NCI-H446 treated with DMSO at 0.1 percent for 48 hours (cell line): ENCODE results near the gene CD84.
"Not testable (repeated sequence)": the region's sequence is repeated elsewhere in the genome, so short reads cannot be mapped to it uniquely, and the experiment has no call there.

Source experiments
- DNase-seq: peaks from one replicate; lab custom pipeline; 2025; lab: John Stamatoyannopoulos, UW

Gene CD84

DNA sequence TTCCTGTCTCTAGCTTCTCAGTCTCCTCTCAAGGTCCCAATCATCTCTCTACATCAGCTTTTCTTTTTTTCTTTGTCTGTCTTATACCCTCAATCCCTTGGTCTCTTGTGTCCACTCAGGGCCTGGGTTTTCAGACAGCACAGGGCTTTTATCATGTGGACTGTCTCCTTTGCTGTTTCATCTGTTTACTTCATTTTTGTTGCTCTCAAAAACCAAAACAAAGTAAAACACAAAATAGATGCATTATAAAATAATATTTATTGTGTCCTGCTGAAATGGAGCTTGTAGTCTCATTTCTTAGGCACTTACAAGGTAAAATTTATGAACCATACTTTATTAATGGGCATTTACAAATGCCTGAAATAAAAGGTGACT, 38.5 kb downstream of the CD84 start:
- no peak for DNase-seq

DNA sequence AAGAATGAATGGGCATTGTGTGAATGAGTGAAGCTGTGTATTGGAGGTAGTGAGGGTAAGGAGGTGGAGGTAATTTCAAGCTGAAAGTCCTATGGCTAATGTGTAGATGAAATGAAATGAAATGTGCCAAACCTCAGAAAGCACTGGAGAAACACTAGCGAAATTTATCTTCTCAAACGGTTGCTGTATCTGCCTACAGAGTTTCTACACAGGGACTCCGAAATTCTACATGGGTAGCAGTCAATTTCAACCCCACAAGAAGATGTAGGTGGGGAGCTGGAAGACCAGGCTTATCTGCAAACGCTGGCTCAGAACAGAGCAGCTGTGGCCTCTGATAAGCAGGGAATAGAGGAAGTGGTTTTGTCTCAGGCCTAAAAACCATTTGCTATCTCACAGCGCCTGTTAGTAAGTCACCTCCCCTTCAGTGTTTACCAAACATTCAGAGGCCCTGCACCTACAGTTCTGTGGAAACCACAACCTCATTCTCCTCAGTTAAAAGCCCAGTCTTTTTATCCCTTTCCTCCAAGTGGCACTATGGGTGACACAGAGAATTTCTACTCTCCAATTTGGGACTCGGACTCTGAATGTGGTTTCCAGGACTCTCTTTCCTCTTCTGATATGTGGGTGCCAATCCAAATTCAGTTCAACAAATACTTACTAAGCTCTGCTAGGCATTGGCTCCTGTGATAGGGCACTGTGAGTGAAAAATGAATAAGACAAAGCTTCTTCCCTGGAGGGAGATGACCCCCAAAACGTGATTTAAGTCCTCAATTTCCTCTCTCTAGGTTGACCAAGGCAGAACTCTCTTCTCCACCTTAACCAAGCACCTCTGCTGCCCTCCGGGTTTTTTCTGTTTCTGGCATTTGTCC, 39.1 kb downstream of the CD84 start:
- no peak for DNase-seq

DNA sequence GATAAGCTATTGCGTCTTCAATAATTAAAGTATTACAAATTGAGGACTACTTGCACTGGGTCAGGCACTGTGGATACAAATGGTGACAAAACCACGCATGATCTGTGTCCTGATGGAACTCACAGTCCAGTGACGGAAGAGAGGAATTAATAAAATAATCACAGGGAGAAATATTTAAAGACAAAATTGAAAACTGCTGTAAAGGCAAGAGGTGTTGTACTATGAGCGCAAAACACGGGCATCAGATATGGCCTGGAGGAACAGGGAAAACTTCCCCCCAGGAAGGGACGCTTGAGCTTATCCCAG, 39.7 kb downstream of the CD84 start:
- no peak for DNase-seq

DNA sequence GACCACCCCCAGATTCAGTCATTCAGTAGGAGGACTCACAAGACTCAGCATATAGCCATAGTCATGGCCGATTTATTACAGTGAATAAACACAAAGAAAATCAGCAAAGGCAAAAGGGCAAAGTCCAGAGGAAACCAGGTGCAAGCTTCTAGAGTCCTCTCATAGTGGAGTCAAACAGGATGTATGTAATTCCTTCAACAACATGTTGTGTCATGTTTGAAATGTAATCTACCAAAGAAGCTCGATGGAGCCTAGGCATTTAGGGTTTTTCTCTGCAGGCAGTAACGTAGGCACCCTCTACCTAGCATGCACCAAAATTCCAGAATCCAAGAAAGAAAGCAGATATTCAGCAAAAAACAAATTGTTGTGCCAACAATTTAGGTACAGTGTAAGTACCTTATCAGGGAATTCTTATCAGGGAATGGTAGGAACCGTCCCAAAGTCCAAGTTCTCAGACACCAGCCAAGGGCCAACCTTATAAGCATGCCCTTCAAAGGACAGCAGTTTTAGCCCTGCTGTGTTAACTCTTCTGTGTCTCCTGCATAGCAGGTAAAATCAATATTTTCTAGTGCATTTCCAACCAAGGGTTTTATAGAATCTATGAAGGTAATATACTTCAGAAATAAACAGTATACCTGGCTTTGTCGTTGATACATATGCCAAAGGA, 40.2 kb downstream of the CD84 start:
- no peak for DNase-seq

DNA sequence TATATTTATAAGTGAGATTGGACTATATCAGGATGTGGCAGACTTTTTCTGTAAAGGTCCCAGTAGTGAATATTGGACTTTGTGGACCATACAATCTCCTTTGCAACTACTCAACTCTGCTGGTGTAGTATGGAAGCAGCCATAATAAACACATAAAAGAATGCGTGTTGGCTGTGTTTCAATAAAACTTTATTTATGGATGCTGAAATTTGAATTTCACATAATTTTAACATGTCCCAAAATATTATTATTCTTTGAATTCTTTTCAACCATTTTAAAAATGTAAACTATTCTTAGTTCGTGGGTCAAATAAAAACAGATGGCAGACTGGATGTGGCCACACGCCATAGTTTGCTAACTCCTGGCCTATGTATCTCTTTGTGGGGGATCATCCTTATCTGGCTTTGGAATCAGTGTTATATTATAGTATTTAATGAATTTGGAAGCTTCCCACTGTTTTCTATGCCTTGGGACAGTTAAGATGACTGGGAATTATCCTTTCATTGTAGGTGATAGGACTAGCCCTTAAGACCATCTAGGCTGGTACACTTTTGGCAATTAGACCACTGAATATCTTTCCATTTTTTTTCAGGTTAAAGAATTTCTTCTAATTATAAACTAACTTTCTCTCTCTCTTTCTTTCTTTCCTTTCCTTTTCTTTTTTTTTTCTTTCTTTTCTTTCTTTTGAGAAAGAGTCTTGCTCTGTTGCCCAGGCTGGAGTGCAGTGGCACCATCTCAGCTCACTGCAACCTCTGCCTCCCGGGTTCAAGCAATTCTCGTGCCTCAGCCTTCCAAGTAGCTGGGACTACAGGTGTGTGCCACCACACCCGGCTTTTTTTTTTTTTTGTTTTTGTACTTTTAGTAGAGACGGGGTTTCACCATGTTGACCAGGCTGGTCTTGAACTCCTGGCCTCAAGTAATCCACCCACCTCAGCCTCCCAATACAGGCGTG, 41.3 kb downstream of the CD84 start:
- no peak for DNase-seq

DNA sequence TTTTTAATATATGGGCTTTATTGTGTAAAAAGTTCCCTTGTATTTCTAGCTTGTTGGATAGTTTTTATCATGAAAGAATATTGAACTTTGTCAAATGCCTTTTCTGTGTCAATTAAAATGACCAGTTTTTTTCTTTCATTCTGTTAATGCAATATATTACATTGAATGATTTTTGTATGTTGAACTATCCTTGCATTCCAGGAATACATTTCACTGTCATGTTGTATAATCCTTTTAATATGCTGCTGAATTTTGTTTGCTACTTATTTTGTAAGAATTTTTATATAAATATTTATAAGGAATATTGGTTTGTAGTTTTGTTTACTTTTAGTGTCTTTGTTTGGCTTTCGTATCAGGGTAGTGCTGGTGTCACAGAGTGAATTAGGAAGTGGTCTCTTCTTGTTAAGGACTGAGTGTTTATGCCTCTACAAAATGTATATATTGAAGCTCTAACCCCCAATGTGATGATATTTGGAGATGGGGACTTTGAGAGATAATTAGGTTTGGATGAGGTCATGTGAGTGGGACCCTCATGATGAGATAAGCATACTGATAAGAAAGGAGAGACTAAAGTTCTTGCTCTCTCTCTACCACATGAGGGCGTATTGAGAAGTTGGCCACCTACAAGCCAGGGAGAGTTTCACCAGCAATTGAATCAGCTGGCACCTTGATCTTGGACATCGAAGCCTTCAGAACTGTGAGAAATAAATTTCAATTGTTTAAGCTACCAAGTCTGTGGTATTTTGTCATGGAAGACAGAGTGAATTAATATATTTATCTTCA, 44.3 kb downstream of the CD84 start:
- no peak for DNase-seq

DNA sequence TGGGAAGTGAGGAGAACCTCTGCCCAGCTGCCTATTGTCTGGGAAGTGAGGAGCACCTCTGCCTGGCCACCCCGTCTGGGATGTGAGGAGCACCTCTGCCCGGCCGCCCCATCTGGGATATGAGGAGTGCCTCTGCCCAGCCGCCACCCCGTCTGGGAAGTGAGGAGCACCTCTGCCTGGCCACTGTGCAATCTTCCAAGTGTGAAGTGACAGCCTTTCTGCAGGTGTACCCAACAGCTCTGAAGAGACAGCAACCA, 46.8 kb downstream of the CD84 start:
- DNase-seq = not testable (repeated sequence)

DNA sequence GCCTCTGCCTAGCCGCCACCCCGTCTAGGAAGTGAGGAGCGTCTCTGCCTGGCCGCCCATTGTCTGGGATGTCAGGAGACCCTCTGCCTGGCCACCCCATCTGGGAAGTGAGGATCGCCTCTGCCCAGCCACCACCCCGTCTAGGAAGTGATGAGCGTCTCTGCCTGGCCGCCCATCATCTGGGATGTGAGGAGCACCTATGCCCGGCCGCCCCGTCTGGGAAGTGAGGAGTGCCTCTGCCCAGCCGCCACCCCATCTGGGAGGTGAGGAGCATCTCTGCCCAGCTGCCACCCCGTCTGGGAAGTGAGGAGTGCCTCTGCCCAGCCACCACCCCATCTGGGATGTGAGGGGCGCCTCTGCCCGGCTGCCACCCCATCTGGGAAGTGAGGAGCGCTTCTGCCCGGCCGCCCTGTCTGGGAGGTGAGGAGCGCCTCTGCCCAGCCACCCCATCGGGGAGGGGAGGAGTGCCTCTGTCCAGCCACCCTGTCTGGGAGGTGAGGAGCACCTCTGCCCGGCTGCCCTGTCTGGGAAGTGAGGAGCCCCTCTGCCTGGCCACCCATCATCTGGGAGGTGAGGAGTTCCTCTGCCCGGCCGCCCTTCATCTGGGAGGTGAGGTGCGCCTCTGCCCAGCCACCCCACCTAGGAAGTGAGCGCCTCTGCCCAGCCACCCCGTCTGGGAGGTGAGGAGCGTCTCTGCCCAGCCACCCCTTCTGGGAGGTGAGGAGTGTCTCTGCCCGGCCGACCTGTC, 47.3 kb downstream of the CD84 start:
- DNase-seq = not testable (repeated sequence)

DNA sequence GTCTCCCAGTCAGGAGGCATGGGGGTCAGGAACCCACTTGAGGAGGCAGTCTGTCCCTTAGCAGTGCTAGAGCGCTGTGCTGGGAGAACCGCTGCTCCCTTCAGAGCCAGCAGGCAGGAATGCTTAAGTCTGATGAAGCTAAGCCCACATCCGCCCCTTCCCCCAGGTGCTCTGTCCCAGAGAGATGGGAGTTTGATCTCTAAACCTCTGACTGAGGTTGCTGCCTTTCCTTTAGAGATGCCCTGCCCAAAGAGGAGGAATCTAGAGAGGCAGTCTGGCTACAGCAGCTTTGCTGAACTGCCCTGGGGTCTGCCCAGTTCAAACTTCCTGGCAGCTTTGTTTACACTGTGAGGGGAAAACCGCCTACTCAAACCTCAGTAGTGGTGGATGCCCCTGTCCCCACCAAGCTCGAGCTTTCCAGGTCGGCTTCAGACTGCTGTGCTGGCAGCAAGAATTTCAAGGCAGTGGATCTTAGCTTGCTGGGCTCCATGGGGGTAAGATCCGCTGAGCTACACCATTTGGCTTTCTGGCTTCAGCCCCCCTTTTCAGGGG, 49.8 kb downstream of the CD84 start:
- not testable (repeated sequence) for DNase-seq

DNA sequence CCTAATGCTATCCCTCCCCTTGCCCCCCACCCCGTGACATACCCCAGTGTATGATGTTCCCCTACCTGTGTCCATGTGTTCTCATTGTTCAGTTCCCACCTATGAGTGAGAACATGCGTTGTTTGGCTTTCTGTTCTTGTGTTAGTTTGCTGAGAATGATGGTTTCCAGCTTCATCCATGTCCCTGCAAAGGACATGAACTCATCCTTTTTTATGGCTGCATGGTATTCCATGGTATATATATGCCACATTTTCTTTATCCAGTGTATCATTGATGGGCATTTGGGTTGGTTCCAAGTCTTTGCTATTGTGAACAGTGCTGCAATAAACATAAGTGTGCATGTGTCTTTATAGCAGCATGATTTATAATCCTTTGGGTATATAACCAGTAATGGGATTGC, 55.5 kb downstream of the CD84 start:
- DNase-seq = not testable (repeated sequence)

DNA sequence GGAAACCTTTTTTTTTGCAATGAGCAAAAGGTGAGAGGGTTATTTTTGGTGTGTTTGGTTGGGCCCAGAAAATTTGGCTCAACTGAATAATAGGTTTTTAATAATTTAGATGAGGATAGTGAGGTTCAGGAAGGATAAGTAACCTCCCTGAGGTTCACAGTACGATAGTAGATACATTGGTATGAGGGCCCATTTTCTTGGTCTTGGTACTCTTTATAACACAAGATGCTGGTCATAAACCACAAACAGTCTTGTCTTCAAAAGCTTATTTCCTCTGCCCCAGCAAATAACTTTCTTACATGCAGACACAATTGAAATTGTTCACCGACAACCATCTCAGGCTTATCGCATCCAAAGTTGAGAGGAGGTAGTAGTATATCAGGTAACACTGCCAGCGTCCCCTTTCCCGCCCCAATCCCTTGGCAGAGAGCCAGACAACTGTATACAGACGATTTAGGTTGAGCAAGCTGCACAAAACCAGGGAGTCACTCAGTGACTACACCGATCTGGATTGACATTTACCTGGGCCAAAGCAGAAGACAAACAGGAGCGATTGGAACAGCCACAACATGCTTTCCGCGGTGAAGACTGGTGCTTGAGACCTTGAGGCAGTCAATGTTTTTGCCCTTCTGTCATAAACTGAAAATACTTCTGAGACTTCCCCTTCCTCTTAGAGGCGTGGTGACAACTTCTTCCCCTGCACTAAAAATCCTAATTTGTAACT, 56.5 kb downstream of the CD84 start, which contains the start of gene SLAMF6:
TSS of gene SLAMF6 (minus strand) at position 634 of the 724 bp plus-strand sequence. CDS start at position 571, 63 bp downstream.
- no peak for DNase-seq

DNA sequence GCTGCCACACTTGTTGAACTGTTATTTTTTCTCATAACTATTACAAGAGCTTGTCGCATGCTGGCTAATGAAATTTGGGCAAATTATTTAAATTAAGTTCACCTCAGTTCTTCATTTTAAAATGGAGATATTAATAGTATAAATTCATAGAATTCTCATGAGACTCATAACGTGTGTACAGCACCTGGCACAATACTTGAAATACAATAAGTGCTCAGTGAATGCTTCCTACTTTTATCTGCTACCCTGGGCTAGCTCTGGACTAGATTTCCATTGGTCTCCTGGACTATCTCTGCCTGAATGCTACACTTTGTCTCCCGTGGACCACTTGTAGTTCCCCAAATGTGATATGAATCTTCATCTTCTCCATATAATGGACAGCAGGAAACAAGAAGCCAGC, 57.2 kb downstream of the CD84 start:
- no peak for DNase-seq

DNA sequence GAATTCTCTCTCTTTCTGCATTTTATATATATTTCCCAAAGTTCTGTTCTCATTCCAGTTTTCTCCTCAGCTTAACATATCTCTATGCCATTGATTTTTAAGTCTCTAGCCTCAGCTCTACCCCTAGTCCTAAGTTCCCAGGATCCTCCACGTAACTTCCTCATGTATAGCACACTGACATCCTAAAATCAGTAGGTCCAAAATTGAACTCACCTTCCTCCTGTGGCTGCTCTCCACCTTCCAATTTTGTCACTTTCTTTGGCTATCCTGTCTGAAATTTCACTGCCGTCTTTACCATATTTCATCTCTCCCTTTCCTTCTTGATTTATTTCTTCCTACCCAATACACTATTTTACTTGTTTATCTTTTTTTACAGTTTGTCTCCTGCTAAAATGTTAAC, 57.7 kb downstream of the CD84 start:
- DNase-seq = no peak

DNA sequence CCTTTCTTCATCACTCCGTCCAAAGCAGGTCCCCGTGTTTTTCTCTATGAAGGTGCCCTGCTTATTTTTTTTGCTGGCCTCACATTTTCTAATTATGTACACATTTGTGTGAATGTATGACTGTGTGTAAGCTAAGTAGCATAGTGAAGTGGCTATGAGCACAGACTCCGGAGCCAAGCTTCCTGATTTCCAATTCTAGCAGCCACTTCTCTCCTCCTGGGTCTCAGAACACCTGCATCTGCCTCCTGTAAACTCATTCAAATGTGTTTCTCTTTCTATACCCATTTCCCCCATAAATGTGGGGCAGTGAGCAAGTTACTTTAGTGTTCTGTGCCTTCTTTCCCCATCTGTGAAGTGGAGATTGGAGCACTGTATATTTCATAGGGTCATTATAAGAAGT, 58.3 kb downstream of the CD84 start:
- no peak for DNase-seq

DNA sequence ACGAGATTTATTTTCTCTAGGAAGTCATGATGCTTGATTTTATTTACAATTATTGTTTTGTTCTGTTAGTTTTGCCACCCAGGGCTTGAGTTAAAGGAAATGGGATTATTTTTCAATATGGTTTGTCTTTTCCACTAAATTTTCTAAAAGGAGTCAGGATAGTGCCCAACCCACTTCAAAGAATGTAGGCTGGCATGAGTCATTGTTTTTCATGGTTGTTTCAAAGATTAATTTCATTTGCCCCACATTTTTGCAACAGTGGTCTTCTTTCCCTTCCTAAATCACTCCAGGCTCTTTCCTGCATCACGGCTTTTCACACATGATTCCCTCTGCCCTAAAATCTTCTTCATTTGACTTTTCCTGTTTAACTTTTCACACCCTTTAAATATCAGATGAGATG, 58.7 kb downstream of the CD84 start:
- no peak for DNase-seq

DNA sequence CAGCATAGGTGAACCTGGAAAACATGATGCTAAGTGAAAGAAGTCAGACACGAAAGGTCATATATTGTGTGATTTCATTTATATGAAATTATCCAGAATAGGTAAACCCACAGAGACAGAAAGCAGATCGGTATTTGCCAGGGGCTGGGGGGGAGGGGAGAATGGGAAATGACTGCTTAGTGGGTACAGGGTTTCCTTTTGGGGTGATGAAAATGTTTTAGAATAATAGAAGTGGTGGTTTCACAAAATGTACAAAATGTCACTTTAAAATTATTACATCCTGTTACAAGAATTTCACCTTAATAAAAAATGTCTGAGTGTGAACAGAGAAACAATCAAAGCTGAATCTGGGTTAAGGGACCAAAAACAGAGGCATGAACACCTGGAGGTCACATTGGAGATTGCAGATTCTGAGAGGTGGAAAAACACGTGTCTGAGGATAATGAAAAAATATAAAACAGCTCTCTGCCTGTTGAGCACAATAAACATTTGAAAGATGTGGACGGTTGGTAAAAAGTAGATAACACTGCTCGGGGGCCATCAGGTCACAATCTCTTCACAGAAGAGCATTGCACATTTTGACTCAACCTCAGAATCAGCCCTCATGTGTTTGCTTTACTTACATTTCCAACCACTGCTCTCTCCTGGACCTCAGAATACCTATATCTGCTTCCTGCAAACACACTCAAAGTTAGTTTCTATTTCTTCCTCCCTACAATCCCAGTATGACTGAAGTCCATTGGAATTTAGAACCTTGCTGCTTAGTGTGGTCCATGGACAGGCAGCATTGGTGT, 59.5 kb downstream of the CD84 start:
- DNase-seq = no peak

DNA sequence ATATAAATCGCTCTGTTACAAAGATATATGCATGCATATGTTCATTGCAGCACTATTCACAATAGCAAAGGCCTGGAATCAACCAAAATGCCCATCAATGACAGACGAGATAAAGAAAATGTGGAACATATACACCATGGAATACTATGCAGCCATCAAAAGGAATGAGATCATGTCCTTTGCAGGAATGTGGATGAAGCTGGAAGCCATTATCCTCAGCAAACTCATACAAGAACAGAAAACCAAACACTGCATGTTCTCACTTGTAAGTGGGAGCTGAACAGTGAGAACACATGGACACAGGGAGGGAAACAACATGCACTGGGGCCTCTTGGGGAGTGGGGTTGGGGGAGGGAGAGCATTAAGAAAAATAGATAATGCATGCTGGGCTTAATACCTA, 61.8 kb downstream of the CD84 start:
- DNase-seq = not testable (repeated sequence)

DNA sequence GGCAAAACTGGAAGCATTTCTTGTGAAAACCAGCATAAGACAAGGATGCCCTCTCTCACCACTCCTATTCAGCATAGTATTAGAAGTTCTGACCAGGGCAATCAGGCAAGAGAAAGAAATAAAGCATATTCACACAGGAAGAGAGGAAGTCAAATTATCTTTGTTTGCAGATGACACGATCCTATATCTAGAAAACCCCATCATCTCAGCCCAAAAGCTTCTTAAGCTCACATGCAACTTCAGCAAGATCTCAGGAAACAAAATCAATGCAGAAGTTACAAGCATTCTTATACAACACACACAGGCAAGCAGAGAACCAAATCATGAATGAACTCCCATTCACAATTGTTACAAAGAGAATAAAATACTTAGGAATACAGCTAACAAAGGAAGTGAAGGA, 63.4 kb downstream of the CD84 start:
- not testable (repeated sequence) for DNase-seq

DNA sequence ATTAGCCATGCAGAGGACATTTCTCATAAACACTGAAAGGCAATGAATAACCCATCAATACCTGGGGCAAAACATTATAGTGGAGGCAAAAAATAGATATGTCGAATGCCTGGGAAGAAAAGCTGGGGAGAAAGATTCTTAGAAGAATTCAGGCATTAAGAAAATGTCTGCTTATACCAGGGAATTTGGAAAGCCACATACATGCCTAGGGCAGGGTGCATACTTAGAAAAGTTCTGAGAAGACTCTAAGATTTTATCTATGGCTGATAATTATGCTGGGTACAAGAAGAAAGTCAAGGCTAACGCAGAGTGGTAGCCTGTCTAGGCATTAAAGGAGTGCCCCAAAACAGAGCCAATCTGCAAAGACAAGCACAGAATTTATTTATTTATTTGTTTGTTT, 74.6 kb downstream of the CD84 start:
- DNase-seq = no peak
